ENCODE measurements around the gene SAMD15. TPM values are rescaled to one million over a fixed set of nuclear protein-coding genes. Genes with fewer than 3 reads are reported as not detected.
"Not testable (repeated sequence)": the region's sequence is repeated elsewhere in the genome, so short reads cannot be mapped to it uniquely, and the experiment has no call there.

Gene SAMD15
- 1 to 10 TPM; 4.8 to 9.5 (median 7.3) TPM for total RNA-seq

- peak; percentile 84 to 87 for DNase-seq
- H3K27ac ChIP-seq, result peak within 1 kb of the TSS; percentile 61 to 90 (median 78)
- no peaks in the 10 kb centered on the region for H3K9me3 ChIP-seq
- peaks cover 6 to 27% of the 10 kb centered on the region in 2 donors for H3K4me1 ChIP-seq
- H3K36me3 ChIP-seq, result no peaks in the 10 kb centered on the region
- H3K27me3 ChIP-seq, result no peaks in the 10 kb centered on the region
- TF ChIP-seq CTCF (IDR thresholded peaks at IDR 0.05) (peak in 3 of 6 experiments; percentile 21 to 34 (median 32)), POLR2A (IDR thresholded peaks at IDR 0.05) (peak in 1 of 2 donors; percentile 81)
- H3K4me3 ChIP-seq (replicated peaks in 1 of 3), result peak within 1 kb of the TSS; percentile 43 to 81 (median 56)
- WGBS, 2 donors, result 0 to 2% methylated on average over 19 to 43 of the region's 69 CpGs
- intact Hi-C loops (cut with DNase I), result no loop called here
Observed at GRCh38 chr14:77376771-77377501, at the start of gene SAMD15, which contains the start of gene TMED8. Gene SAMD15, plus strand, starts transcription at chr14:77377379. Its CDS starts 40 bp downstream, at chr14:77377419. Gene TMED8, minus strand, starts transcription at chr14:77377094. Its CDS starts 41 bp downstream, at chr14:77377053.

- Histone ChIP-seq H3K4me3 (replicated peaks in 1 of 3) (no peak overlapping the region), H3K36me3 (no peaks in the 10 kb centered on the region), H3K4me1 (peaks cover 0 to 5% of the 10 kb centered on the region in 2 donors), H3K27ac (no peak overlapping the region), H3K9me3 (no peaks in the 10 kb centered on the region), H3K27me3 (no peaks in the 10 kb centered on the region)
- intact Hi-C loops (cut with DNase I), result no loop called here
- DNase-seq, result no peak
- TF ChIP-seq POLR2A (IDR thresholded peaks at IDR 0.05) (no peak), CTCF (IDR thresholded peaks at IDR 0.05) (no peak)
- WGBS, 2 donors, result 82 to 83% methylated on average over 7 of the region's 7 CpGs
Observed at GRCh38 chr14:77329872-77330271, 47.3 kb upstream of the SAMD15 start.

- intact Hi-C loops (cut with DNase I), result no loop called here
- Histone ChIP-seq H3K4me1 (no peaks in the 10 kb centered on the region), H3K36me3 (peaks cover 1 to 6% of the 10 kb centered on the region in 2 donors), H3K27ac (no peak overlapping the region), H3K27me3 (no peaks in the 10 kb centered on the region), H3K4me3 (replicated peaks in 1 of 3) (no peak overlapping the region), H3K9me3 (no peaks in the 10 kb centered on the region)
- no peak for DNase-seq
- WGBS, 2 donors, result 85 to 88% methylated on average over 3 of the region's 3 CpGs
- TF ChIP-seq POLR2A (IDR thresholded peaks at IDR 0.05) (no peak), CTCF (IDR thresholded peaks at IDR 0.05) (no peak)
Observed at GRCh38 chr14:77335576-77335975, 41.6 kb upstream of the SAMD15 start.

GRCh38 chr14:77337255-77337654 lies 39.9 kb upstream of the SAMD15 start:
- not testable (repeated sequence) for H3K27me3 ChIP-seq

GRCh38 chr14:77337880-77338279 lies 39.3 kb upstream of the SAMD15 start:
- H3K9me3 ChIP-seq, result no peaks in the 10 kb centered on the region
- no peak for DNase-seq
- no peaks in the 10 kb centered on the region for H3K4me1 ChIP-seq
- no peak overlapping the region for H3K27ac ChIP-seq
- no peaks in the 10 kb centered on the region for H3K27me3 ChIP-seq
- H3K36me3 ChIP-seq, result peaks cover 14 to 24% of the 10 kb centered on the region in 2 donors
- TF ChIP-seq POLR2A (IDR thresholded peaks at IDR 0.05) (no peak), CTCF (IDR thresholded peaks at IDR 0.05) (no peak)
- H3K4me3 ChIP-seq (replicated peaks in 1 of 3), result no peak overlapping the region
- intact Hi-C loops (cut with DNase I), result no loop called here
- WGBS, 2 donors, result 91 to 98% methylated on average over 3 of the region's 3 CpGs

More at GRCh38 chr14:77337255-77337654, 39.9 kb upstream of the SAMD15 start:
- H3K4me1 ChIP-seq; DNase-seq; H3K4me3 ChIP-seq (replicated peaks in 1 of 3); H3K9me3 ChIP-seq; H3K27ac ChIP-seq; intact Hi-C loops (cut with DNase I): not testable (repeated sequence)
- WGBS, 2 donors, result 96 to 98% methylated on average over 9 of the region's 9 CpGs
- H3K36me3 ChIP-seq, result peaks cover 14 to 18% of the 10 kb centered on the region in 2 donors
